ENCODE measurements around the gene EVA1B. TPM values are rescaled to one million over a fixed set of nuclear protein-coding genes. Genes with fewer than 3 reads are reported as not detected.

EVA1B gene
- total RNA-seq, 1 experiment from 2014 or later, result 5.5 TPM

GRCh38 chr1:36339615-36340014, 16.2 kb upstream of the EVA1B start:
- no peak overlapping the region for H2AFZ ChIP-seq (ENCODE audit: low read length)
- no peak overlapping the region for H2BK5ac ChIP-seq (ENCODE audit: insufficient read length, low read length)
- no peaks in the 10 kb centered on the region for H3K23me2 ChIP-seq (ENCODE audit: insufficient read length, low read depth, low read length, poor library complexity, severe bottlenecking)
- H2BK12ac ChIP-seq (ENCODE audit: insufficient read length, low read depth, low read length), result no peak overlapping the region
- no peak overlapping the region for H3K4me2 ChIP-seq (ENCODE audit: insufficient read depth, insufficient read length, low read length)
- H3K4me1 ChIP-seq (ENCODE audit: insufficient read depth, low read length), result no peaks in the 10 kb centered on the region
- Mint-ChIP-seq H3K4me3 (no peak overlapping the region), H3K27ac (no peak overlapping the region; a peak in 1 of 7 replicates), H3K27me3 (ENCODE audit: low read depth) (no peaks in the 10 kb centered on the region; the same call in 1 of the 2 replicates), H3K9me3 (no peaks in the 10 kb centered on the region), H3K36me3 (ENCODE audit: insufficient read depth in 1 of 3, low read depth in 3 of 3) (peaks cover 3 to 10% (median 8%) of the 10 kb centered on the region in 3 experiments; a peak in 4 of 7 replicates), H3K4me1 (no peaks in the 10 kb centered on the region)
- H4K20me1 ChIP-seq (ENCODE audit: control insufficient read depth, insufficient read depth, insufficient read length), result no peaks in the 10 kb centered on the region
- TF ChIP-seq CTCF (conservative IDR thresholded peaks at IDR 0.05), result no peak
- no peak overlapping the region for H3K9ac ChIP-seq (ENCODE audit: extremely low read depth, insufficient read length, low read length)
- H2BK120ac ChIP-seq (ENCODE audit: low read depth, low read length, poor library complexity, severe bottlenecking), result no peak overlapping the region
- H2AK5ac ChIP-seq (ENCODE audit: insufficient read length, low read length), result no peak overlapping the region
- no peak overlapping the region for H3K27ac ChIP-seq (ENCODE audit: insufficient read length, low read depth, low read length)
- H3K14ac ChIP-seq (ENCODE audit: insufficient read depth, low read length), result no peak overlapping the region
- H3K79me1 ChIP-seq (ENCODE audit: insufficient read depth, low read depth, low read length, poor library complexity, severe bottlenecking), result no peaks in the 10 kb centered on the region
- H3T11ph ChIP-seq (ENCODE audit: low read length), result no peak overlapping the region
- no peak overlapping the region for H4K5ac ChIP-seq (ENCODE audit: insufficient read length, low read depth, low read length)
- no CpG with 5 or more reads among the region's 9 CpGs for WGBS (ENCODE audit: extremely low coverage, insufficient read length, low lambda C conversion rate)
- no peak overlapping the region for H2BK15ac ChIP-seq (ENCODE audit: low read depth, low read length)
- H3K27me3 ChIP-seq (ENCODE audit: insufficient read depth, low read length), result no peaks in the 10 kb centered on the region
- no peaks in the 10 kb centered on the region for H3K79me2 ChIP-seq (ENCODE audit: insufficient read depth, low read length)
- H3K23ac ChIP-seq (ENCODE audit: insufficient read length, low read depth, low read length), result no peak overlapping the region
- no peak overlapping the region for H3K56ac ChIP-seq (ENCODE audit: insufficient read length, low read depth, low read length)
- no peak overlapping the region for H3K4ac ChIP-seq (ENCODE audit: low read depth, low read length)
- no peaks in the 10 kb centered on the region for H3K9me3 ChIP-seq (ENCODE audit: control insufficient read depth, low read depth, low read length)
- H2BK20ac ChIP-seq (ENCODE audit: low read depth, low read length, poor library complexity, severe bottlenecking), result no peak overlapping the region
- no peak overlapping the region for H3K18ac ChIP-seq (ENCODE audit: insufficient read length, low read depth, low read length)
- DNase-seq, result no peak
- H4K8ac ChIP-seq (replicated peaks; ENCODE audit: insufficient read length, low read depth, low read length), result no peak overlapping the region
- H4K91ac ChIP-seq (ENCODE audit: insufficient read length, low read depth, low read length), result no peak overlapping the region

Measured in H9 (cell line).